ENCODE data around the gene PRSS12.

DNA sequence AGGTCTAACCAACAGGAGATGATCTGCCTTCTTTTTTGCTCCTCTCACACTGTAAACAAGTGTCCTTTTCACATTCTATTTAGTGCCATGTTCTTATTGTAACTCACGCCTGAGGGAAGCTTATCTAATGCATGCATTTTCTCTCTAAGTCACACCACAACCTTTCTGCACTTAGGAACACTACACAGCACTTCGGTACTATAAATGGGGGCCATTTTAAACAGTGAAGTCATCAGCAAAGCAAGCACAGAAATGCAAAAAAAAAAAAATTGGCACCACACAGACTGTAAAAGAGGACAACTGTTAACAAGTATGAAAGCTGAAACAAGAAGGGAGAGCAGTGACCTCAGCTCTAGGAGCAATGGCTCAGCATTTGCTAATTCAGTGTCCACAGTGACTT is 45.2 kb downstream of the PRSS12 start:
- TF ChIP-seq, protein P1, sequence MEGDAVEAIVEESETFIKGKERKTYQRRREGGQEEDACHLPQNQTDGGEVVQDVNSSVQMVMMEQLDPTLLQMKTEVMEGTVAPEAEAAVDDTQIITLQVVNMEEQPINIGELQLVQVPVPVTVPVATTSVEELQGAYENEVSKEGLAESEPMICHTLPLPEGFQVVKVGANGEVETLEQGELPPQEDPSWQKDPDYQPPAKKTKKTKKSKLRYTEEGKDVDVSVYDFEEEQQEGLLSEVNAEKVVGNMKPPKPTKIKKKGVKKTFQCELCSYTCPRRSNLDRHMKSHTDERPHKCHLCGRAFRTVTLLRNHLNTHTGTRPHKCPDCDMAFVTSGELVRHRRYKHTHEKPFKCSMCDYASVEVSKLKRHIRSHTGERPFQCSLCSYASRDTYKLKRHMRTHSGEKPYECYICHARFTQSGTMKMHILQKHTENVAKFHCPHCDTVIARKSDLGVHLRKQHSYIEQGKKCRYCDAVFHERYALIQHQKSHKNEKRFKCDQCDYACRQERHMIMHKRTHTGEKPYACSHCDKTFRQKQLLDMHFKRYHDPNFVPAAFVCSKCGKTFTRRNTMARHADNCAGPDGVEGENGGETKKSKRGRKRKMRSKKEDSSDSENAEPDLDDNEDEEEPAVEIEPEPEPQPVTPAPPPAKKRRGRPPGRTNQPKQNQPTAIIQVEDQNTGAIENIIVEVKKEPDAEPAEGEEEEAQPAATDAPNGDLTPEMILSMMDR (IDR thresholded peaks at IDR 0.05; ENCODE audit: low read depth, low read length) = no peak
- no peak for TF ChIP-seq EZH2phosphoT487 (IDR thresholded peaks at IDR 0.05; ENCODE audit: low read depth)
